Glomerular visceral epithelial cell (primary cell): ENCODE data around the gene ZSWIM7.

ENCODE experiments used
- DNase-seq: peaks from one replicate; pipeline ENCODE4 v3.0.0-alpha.2; 2016; ENCODE audit errors: extremely low spot score

ZSWIM7 gene

DNA sequence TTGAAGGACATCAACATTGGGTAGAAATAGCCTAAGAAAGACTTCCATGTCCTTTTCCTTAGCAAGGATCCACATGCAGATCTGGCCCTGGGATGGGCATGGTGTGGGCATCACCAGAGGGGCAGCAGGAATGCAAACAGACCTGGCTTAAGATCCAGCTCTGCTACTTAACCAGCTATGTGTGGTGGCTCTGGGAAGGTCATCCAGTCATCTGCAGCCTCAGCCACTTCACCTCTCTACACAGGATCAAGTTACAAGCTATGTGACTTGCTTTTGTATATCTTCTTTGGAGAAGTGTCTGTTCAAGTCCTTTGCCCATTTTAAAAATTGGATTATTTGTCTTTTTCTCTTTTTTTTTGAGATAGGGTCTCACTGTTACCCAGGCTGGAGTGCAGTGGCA is 68.1 kb downstream of the ZSWIM7 start:
- DNase-seq = no peak

GRCh38 chr17:15930426-15930825 is 69.1 kb downstream of the ZSWIM7 start:
- no peak for DNase-seq

GRCh38 chr17:15929941-15930340 is 69.6 kb downstream of the ZSWIM7 start:
- DNase-seq = no peak

DNA sequence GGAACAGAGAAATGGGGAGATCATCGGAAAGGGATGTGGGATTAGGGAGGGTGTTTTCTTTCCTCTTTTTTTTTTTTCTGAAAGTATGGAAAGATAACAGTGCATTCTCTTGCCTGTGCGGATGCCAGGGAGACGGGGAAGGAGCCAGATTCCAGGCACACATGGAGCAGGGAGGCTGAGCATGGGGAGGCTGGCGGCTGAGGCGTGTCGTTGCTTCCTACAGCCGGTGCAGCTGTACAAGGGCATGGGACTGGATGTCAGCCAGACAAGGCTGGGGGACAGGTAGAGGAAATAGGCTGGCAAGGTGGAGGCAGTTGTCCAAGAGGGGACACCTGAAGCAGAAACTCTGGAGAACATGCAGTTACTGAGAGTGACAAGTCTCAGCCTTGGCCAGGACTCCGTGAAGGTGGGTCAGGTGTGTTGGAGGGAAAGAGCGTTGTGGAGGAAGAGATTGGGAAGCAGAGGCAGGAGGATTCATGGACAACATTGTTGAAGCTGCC is 71.2 kb downstream of the ZSWIM7 start:
- DNase-seq = no peak
